H9 (cell line): ENCODE measurements around the gene USP7. TPM values are rescaled to one million over a fixed set of nuclear protein-coding genes. Genes with fewer than 3 reads are reported as not detected.

ENCODE experiments used
- DNase-seq: peaks from one replicate; pipeline ENCODE4 v3.0.0-alpha.2; 2017
- H2AFZ ChIP-seq: one replicate; pipeline ENCODE4 v1.6.1; 2013; ENCODE audit warnings: mild to moderate bottlenecking, low read length, control low read depth, moderate library complexity
- H2AK5ac ChIP-seq: 2 replicates; pipeline ENCODE4 v1.6.1; 2013; ENCODE audit warnings: low read length, control low read depth, mixed read lengths; ENCODE audit not compliant: insufficient read length
- H2BK120ac ChIP-seq: one replicate; pipeline ENCODE4 v1.6.1; 2013; ENCODE audit warnings: low read depth, mild to moderate bottlenecking, low read length, control low read depth, inconsistent platforms; ENCODE audit not compliant: poor library complexity, severe bottlenecking
- H2BK12ac ChIP-seq: 2 replicates; pipeline ENCODE4 v1.6.1; 2013; ENCODE audit warnings: low read length, control low read depth, mixed read lengths, low read depth; ENCODE audit not compliant: insufficient read length
- H2BK15ac ChIP-seq: 2 replicates; pipeline ENCODE4 v1.6.1; 2013; ENCODE audit warnings: low read depth, low read length, control low read depth
- H2BK20ac ChIP-seq: one replicate; pipeline ENCODE4 v1.6.1; 2013; ENCODE audit warnings: low read depth, mild to moderate bottlenecking, low read length, control low read depth, inconsistent platforms; ENCODE audit not compliant: poor library complexity, severe bottlenecking
- H2BK5ac ChIP-seq: 2 replicates; pipeline ENCODE4 v1.6.1; 2013; ENCODE audit warnings: low read length, control low read depth, mixed read lengths; ENCODE audit not compliant: insufficient read length
- H3K14ac ChIP-seq: 2 replicates; pipeline ENCODE4 v1.6.1; 2013; ENCODE audit warnings: low read length, control low read depth; ENCODE audit not compliant: insufficient read depth
- H3K18ac ChIP-seq: 2 replicates; pipeline ENCODE4 v1.6.1; 2013; ENCODE audit warnings: low read depth, mild to moderate bottlenecking, mixed read lengths, low read length, control low read depth; ENCODE audit not compliant: insufficient read length
- H3K23ac ChIP-seq: 2 replicates; pipeline ENCODE4 v1.6.1; 2013; ENCODE audit warnings: low read length, control low read depth, mixed read lengths, low read depth; ENCODE audit not compliant: insufficient read length
- H3K23me2 ChIP-seq: 2 replicates; pipeline ENCODE4 v1.6.1; 2013; ENCODE audit warnings: low read depth, mild to moderate bottlenecking, mixed read lengths, low read length, control low read depth; ENCODE audit not compliant: insufficient read length, poor library complexity, severe bottlenecking
- H3K27ac ChIP-seq: 2 replicates; pipeline ENCODE4 v1.5.1; 2013; ENCODE audit warnings: low read length, control low read depth, mixed read lengths, low read depth; ENCODE audit not compliant: insufficient read length
- H3K27me3 ChIP-seq: 2 replicates; pipeline ENCODE4 v1.6.1; 2013; ENCODE audit warnings: low read length, control low read depth, inconsistent platforms; ENCODE audit not compliant: insufficient read depth
- H3K4ac ChIP-seq: 2 replicates; pipeline ENCODE4 v1.6.1; 2013; ENCODE audit warnings: low read depth, mild to moderate bottlenecking, control low read depth, inconsistent platforms, low read length, moderate library complexity
- H3K4me1 ChIP-seq: 2 replicates; pipeline ENCODE4 v1.6.1; 2013; ENCODE audit warnings: low read length, control low read depth, inconsistent platforms; ENCODE audit not compliant: insufficient read depth
- H3K4me2 ChIP-seq: 2 replicates; pipeline ENCODE4 v1.6.1; 2013; ENCODE audit warnings: low read length, control low read depth, mixed read lengths; ENCODE audit not compliant: insufficient read length, insufficient read depth
- H3K56ac ChIP-seq: 2 replicates; pipeline ENCODE4 v1.6.1; 2013; ENCODE audit warnings: low read depth, mild to moderate bottlenecking, mixed read lengths, low read length, control low read depth; ENCODE audit not compliant: insufficient read length
- H3K79me1 ChIP-seq: 2 replicates; pipeline ENCODE4 v1.6.1; 2013; ENCODE audit warnings: low read depth, mild to moderate bottlenecking, moderate library complexity, low read length, control low read depth, inconsistent platforms; ENCODE audit not compliant: insufficient read depth, poor library complexity, severe bottlenecking
- H3K79me2 ChIP-seq: 2 replicates; pipeline ENCODE4 v1.6.1; 2013; ENCODE audit warnings: low read length, control low read depth, inconsistent platforms; ENCODE audit not compliant: insufficient read depth
- H3K9ac ChIP-seq: 2 replicates; pipeline ENCODE4 v1.6.1; 2013; ENCODE audit warnings: low read length, control low read depth, mixed read lengths; ENCODE audit not compliant: insufficient read length; ENCODE audit errors: extremely low read depth
- H3K9me3 ChIP-seq: one replicate; pipeline ENCODE4 v1.6.1; 2013; ENCODE audit warnings: low read depth, low read length, inconsistent platforms; ENCODE audit not compliant: control insufficient read depth
- H3T11ph ChIP-seq: one replicate; pipeline ENCODE4 v1.6.1; 2013; ENCODE audit warnings: mild to moderate bottlenecking, low read length, control low read depth, inconsistent platforms
- H4K20me1 ChIP-seq: one replicate; pipeline ENCODE4 v1.6.1; 2013; ENCODE audit not compliant: control insufficient read depth, insufficient read length, insufficient read depth
- H4K5ac ChIP-seq: 2 replicates; pipeline ENCODE4 v1.6.1; 2013; ENCODE audit warnings: low read depth, mild to moderate bottlenecking, mixed read lengths, low read length, control low read depth; ENCODE audit not compliant: insufficient read length
- H4K8ac ChIP-seq: replicated peaks from 2 replicates; pipeline ENCODE4 v1.6.1; 2013; ENCODE audit warnings: low read length, control low read depth, mixed read lengths, low read depth; ENCODE audit not compliant: insufficient read length
- H4K91ac ChIP-seq: 2 replicates; pipeline ENCODE4 v1.6.1; 2013; ENCODE audit warnings: low read depth, mild to moderate bottlenecking, moderate library complexity, mixed read lengths, low read length, control low read depth; ENCODE audit not compliant: insufficient read length
- H3K27ac Mint-ChIP-seq, 3 experiments: 2 replicates in 2 of 3; 3 replicates in 1 of 3; pipeline ENCODE4 v1.8.0; 2020 to 2021; ENCODE audit warnings: mixed read lengths in 3 of 3, mild to moderate bottlenecking in 1 of 3, moderate library complexity in 1 of 3
- H3K27me3 Mint-ChIP-seq: 2 replicates; pipeline ENCODE4 v1.8.0; 2021; ENCODE audit warnings: low read depth, mild to moderate bottlenecking, moderate library complexity, mixed read lengths
- H3K36me3 Mint-ChIP-seq, 3 experiments: 2 replicates in 2 of 3; 3 replicates in 1 of 3; pipeline ENCODE4 v1.8.0; 2020 to 2021; ENCODE audit warnings: low read depth in 3 of 3, mixed read lengths in 3 of 3; ENCODE audit not compliant: insufficient read depth in 1 of 3
- H3K4me1 Mint-ChIP-seq, 2 experiments: 2 replicates each; pipeline ENCODE4 v1.8.0; 2020; ENCODE audit warnings: mixed read lengths in 2 of 2
- H3K4me3 Mint-ChIP-seq, 2 experiments: 2 replicates in 1 of 2; 3 replicates in 1 of 2; pipeline ENCODE4 v1.8.0; 2020 to 2021; ENCODE audit warnings: mild to moderate bottlenecking in 2 of 2, mixed read lengths in 2 of 2, moderate library complexity in 1 of 2
- H3K9me3 Mint-ChIP-seq, 2 experiments: 2 replicates in 1 of 2; 3 replicates in 1 of 2; pipeline ENCODE4 v1.8.0; 2020; ENCODE audit warnings: mild to moderate bottlenecking in 2 of 2, mixed read lengths in 2 of 2, moderate library complexity in 1 of 2
- CTCF ChIP-seq: fragments of 200-600 bp; sonication (generic); conservative IDR thresholded peaks from 3 replicates; pipeline ENCODE4 v1.8.0; 2021; ENCODE audit warnings: antibody characterized with exemption, mild to moderate bottlenecking
- WGBS: extraction: QIAGEN DNeasy Blood & Tissue Kit; methylation state at CpG from one replicate; pipeline ENCODE4 v1.1.7; 2013; ENCODE audit warnings: missing lambda C conversion rate, low lambda C conversion rate, mixed read lengths; ENCODE audit not compliant: insufficient read length; ENCODE audit errors: extremely low coverage; 5-methylcytosine and 5-hydroxymethylcytosine counted together
- total RNA-seq: library from RNA; stranded (reverse); gene quantifications from 2 replicates; pipeline ENCODE4 v1.2.1, GENCODE V29; 2021

Gene USP7
- total RNA-seq, 1 experiment from 2014 or later = 192 TPM

GRCh38 chr16:8948069-8948593 is 15.6 kb downstream of the USP7 start:
- H2BK120ac ChIP-seq = no peak overlapping the region
- no peaks in the 10 kb centered on the region for H3K27me3 ChIP-seq
- no peak overlapping the region for H2BK15ac ChIP-seq
- DNase-seq = no peak
- H3K14ac ChIP-seq = no peak overlapping the region; the same call in 1 of the 2 replicates
- no peak overlapping the region for H4K5ac ChIP-seq
- no peaks in the 10 kb centered on the region for H3K36me3 Mint-ChIP-seq
- no peak overlapping the region for H3T11ph ChIP-seq
- H3K4me1 Mint-ChIP-seq = peaks cover 72 to 78% of the 10 kb centered on the region in 2 experiments
- no peaks in the 10 kb centered on the region for H3K9me3 Mint-ChIP-seq
- H3K4ac ChIP-seq = no peak overlapping the region
- H3K27ac ChIP-seq = no peak overlapping the region
- no peak overlapping the region for H2AFZ ChIP-seq
- no peak overlapping the region for H3K4me3 Mint-ChIP-seq
- H3K4me2 ChIP-seq = no peak overlapping the region
- H2BK5ac ChIP-seq = no peak overlapping the region
- H3K9me3 ChIP-seq = no peaks in the 10 kb centered on the region
- no peak overlapping the region for H3K18ac ChIP-seq
- H3K27me3 Mint-ChIP-seq = no peaks in the 10 kb centered on the region
- H4K20me1 ChIP-seq = peaks cover 3% of the 10 kb centered on the region
- peaks cover 26% of the 10 kb centered on the region for H3K4me1 ChIP-seq
- no peak overlapping the region for H4K91ac ChIP-seq
- H3K23ac ChIP-seq = no peak overlapping the region
- H3K23me2 ChIP-seq = no peaks in the 10 kb centered on the region
- no peak overlapping the region for H4K8ac ChIP-seq
- TF ChIP-seq CTCF = no peak
- H3K9ac ChIP-seq = no peak overlapping the region
- H3K56ac ChIP-seq = no peak overlapping the region
- H2AK5ac ChIP-seq = no peak overlapping the region
- H3K79me1 ChIP-seq = peaks cover 4% of the 10 kb centered on the region
- peak overlapping the region; percentile 34 to 98 (median 92); a peak in 5 of 7 replicates for H3K27ac Mint-ChIP-seq
- H3K79me2 ChIP-seq = peaks cover 92% of the 10 kb centered on the region
- no CpG with 5 or more reads among the region's 6 CpGs for WGBS
- no peak overlapping the region for H2BK20ac ChIP-seq
- no peak overlapping the region for H2BK12ac ChIP-seq
